ENCODE results near the gene NCOA1.
"Not testable (repeated sequence)": the region's sequence is repeated elsewhere in the genome, so short reads cannot be mapped to it uniquely, and the experiment has no call there.

NCOA1 gene

GRCh38 chr2:24509425-24509824, 18.4 kb downstream of the NCOA1 start:
- DNase-seq: no peak

GRCh38 chr2:24509840-24510239, 18.8 kb downstream of the NCOA1 start:
- no peak for DNase-seq

DNA sequence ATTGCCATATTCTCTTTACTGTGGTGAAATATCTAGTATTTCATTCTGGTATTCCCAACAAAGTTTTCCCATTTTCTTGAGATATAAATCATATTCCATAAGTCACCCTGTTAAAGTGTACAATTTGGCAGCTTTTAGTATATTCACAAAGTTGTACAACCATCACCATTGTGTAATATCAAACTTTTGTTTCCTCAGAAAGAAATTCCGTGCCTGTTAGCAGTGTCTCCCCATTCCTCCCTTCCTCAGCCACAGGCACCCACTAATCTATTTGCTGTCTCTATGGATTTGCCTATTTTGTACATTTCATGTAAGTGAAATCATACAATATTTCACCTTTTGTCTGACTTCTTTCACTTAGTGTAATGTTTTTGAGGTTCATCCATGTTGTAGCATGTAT, 19.7 kb downstream of the NCOA1 start:
- no peak for DNase-seq

GRCh38 chr2:24511198-24511597, 20.1 kb downstream of the NCOA1 start:
- no peak for DNase-seq

GRCh38 chr2:24511894-24512293, 20.8 kb downstream of the NCOA1 start:
- DNase-seq: no peak

GRCh38 chr2:24512404-24512803, 21.4 kb downstream of the NCOA1 start:
- no peak for DNase-seq

DNA sequence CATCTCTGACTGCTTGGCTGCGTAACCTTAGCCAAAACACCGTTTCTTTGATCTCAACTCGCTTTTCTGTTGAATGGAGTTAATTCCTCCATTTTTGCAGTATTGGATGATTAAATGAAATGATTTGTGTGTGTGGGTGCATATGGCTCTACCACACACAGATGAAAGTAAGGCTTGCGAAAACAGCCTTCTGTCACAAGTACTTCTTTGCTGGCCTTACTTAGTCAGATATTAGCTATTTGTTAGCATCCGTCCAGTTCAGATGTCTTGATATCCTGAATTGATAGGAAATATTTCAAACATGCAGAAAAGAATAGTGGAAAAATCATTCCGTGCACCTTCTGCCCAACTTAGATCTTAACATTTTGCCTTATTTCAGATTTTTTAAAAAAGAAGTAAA, 21.8 kb downstream of the NCOA1 start:
- no peak for DNase-seq

DNA sequence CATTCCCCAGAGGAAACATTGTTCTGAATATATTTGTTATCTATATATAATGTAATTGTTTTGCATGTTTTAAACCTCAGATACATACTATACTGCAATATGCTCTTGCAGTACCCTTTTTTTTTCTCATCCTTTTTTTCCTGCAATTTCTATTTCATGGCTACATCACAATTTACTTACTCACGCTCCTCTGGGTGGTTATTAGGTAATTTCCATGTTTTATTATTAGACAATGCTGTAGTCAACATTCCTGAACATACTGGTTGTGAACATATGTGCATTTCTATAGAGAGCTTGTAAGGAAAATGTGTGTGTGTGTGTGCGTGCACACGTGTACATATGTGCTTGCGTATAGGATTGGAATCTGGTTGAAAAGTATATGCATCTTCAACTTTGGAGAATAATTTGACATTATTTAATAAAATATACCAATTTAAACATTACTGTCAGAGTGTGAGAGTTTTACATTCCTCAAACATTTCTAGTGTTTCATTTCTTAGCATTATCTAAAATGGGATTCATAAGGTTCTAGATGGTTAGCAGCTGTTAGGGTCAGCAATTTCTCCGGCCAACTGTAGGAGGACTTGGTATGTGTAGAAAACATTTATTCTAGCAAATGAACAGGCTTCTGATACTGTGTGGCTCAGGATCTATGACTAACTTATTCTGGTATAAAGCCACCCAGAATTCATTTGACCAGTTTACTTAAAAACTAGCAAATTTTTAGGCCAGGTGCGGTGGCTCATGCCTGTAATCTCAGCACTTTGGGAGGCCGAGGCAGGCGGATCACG, 22.4 kb downstream of the NCOA1 start:
- no peak for DNase-seq

- DNase-seq: no peak
Observed at GRCh38 chr2:24514820-24515219, 23.8 kb downstream of the NCOA1 start.

- DNase-seq: no peak
Observed at GRCh38 chr2:24515335-24515734, 24.3 kb downstream of the NCOA1 start.

DNA sequence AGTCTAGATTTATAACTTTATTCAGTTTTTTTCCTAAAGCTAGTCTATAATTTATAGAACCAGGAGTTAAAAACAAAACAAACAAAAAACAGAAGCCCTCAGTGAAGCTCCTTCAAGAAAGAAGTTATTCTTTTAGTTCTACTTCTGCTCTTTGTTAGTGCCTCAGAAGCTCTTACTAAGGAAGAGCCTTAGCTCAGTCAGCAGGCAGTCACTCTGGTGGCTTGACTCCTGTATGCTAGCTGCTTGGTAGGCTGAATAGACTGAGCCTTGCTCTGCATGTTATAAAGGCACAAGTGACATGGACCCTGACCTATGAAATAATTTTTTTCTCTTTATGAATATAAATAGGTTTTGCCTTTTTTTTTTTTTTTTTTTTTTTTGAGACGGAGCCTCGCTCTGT, 24.8 kb downstream of the NCOA1 start:
- no peak for DNase-seq

- DNase-seq: no peak
Observed at GRCh38 chr2:24517247-24517646, 26.2 kb downstream of the NCOA1 start.

DNA sequence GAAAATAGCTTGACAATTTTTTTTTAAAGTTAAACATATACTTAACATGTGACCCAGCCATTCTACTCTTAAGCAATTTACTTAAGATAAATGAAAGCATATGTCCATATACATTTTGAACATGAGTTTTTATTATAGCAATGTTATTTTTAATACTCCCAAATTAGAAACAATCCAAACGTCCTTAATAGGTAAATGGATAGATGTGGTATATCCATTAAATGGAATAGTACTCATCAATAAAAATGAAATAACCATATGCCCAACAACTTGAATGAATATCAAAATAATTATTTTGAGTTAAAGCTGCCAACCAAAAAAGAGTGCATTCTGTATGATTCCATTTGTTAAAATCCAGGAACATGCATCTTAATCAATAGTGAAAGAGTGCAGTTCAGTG, 29.1 kb downstream of the NCOA1 start:
- no peak for DNase-seq

GRCh38 chr2:24521162-24521857, 30.3 kb downstream of the NCOA1 start:
- no peak for DNase-seq

DNA sequence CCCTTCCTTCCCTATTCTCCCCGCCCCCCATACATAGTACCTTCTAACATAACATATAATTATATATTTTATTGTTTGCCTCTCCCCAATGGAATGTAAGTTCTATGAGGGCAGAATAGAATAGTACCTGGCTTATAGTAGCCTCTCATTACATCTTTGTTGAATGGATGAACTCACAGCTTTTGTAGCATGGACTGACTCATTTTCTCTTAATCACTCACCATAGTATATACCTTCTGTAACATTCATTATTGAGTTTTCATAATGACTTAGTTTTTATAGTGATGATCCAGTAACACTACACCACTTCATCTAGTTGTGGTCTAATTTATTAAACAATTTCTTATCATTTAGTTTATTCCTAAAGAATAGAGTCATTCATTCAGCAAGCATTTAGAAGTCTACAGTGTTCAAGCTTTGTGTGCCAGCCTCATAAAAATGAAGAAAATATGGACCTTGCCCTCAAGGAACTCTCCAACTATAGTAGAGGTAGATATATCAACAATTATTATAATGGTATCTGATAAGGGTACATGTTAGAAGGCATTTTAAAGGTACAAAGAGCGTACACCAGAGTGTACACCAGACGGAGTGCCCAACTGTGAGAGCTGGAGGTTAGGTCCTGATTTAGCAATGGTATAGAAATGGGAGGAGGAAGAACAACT, 31.1 kb downstream of the NCOA1 start:
- no peak for DNase-seq

- DNase-seq: no peak
Observed at GRCh38 chr2:24527536-24527935, 36.5 kb downstream of the NCOA1 start.

DNA sequence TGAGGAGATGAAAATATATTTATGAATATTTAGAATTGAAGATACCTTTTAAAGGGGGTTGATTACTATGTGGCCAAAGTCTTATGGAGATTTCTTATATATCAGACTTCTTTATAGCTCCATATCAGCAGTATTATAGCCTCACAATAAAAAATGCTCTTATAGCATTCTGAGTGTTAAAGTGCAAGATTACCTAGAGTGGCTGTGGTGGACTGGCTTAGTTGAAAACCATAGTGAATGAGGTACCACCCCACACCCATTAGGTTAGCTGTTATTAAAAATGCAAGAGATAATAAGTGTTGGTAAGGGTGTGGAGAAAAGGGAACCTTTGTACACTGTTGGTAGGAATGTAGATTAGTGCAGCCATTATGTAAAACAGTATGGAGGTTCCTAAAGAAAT, 39.7 kb downstream of the NCOA1 start:
- DNase-seq: no peak

DNA sequence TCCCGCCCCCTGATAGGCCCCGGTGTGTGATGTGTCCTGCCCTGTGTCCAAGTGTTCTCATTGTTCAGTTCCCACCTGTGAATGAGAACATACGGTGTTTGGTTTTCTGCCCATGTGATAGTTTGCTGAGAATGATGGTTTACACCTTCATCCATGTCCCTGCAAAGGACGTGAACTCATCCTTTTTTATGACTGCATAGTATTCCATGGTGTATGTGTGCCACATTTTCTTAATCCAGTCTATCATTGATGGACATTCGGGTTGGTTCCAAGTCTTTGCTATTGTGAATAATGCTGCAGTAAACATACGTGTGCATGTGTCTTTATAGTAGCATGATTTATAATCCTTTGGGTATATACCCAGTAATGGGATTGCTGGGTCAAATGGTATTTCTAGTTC, 40.6 kb downstream of the NCOA1 start:
- not testable (repeated sequence) for DNase-seq

GRCh38 chr2:24532057-24532456, 41.0 kb downstream of the NCOA1 start:
- not testable (repeated sequence) for DNase-seq

- not testable (repeated sequence) for DNase-seq
Observed at GRCh38 chr2:24533574-24533973, 42.5 kb downstream of the NCOA1 start.

DNA sequence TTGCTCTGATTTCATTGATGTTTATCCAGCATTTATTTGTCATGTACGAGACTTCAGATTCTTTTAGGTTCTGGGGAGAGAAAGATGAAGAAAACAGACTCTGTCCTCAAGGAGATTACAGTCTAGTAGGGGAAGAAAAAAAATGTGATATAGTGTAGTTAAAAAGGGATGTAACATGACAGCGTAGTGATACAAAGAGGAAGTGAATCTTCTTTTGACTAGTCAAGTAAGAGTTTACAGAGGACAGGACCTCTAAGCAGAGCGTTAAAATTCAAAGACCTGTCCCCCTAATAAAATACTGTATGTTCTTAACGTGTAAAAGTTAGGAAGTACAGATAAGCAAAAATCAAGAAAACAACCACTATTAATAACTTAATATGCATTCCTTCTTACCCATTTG, 47.7 kb downstream of the NCOA1 start:
- DNase-seq: no peak

GRCh38 chr2:24539258-24539657, 48.2 kb downstream of the NCOA1 start:
- DNase-seq: no peak

GRCh38 chr2:24540011-24540477, 49.0 kb downstream of the NCOA1 start:
- DNase-seq: no peak

DNA sequence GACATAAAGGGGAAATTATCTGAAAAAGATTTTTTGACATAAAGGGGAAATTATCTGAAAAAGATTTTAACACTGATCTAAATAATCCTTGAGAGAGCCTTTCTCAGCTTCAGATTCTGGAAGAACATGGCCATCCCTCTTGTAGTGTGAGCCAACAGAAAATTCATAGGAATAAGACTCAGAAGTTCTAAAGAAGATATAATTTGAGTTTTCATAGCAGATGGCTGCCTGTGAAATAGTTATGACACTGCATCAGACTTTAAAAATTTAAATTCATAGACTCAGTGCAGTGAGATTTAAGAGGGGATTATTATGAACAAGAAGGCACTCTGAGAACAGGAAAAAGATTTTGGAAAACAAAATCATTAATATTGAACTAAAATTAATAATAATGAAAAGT, 50.6 kb downstream of the NCOA1 start:
- DNase-seq: no peak
